Stimulated activated CD4-positive, alpha-beta T cell treated with anti-CD3 and anti-CD28 coated beads, Interleukin-15, amount 100 ng/mL, for 24 hours (primary cell): ENCODE measurements around the gene GSS.
A peak's percentile ranks its signal among the peaks of the same experiment; 100 is the strongest.

Experiments
- DNase-seq: peaks from one replicate; pipeline ENCODE4 v3.0.0-alpha.2; 2020

The GSS gene

DNA sequence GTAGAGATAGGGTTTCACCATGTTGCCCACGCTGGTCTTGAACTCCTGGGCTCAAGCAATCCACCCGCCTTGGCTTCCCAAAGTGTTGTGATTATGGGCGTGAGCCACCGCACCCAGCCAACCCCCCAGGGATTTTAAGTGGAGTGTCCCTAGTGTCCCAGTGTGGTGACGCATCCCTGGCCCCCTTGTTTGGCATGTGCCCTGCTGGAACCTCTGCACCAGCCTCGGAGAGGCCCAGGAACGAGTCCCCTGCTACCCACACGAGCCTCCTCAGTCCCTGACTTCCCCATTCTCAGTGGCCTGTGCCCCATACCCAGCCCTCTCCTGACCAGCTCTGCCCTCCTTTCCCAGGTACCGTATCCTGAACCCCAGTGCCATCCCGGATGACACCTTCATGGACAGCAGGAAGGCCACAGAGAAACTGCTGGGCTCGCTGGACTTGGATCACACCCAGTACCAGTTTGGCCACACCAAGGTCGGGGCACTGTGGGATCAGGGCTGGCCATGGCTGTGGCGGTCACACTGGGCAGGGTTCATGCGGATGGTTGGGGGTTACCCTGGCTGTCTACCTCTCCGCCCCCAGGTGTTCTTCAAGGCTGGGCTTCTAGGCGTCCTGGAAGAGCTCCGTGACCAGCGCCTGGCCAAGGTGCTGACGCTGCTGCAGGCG is 37.3 kb upstream of the GSS start:
- DNase-seq: no peak

DNA sequence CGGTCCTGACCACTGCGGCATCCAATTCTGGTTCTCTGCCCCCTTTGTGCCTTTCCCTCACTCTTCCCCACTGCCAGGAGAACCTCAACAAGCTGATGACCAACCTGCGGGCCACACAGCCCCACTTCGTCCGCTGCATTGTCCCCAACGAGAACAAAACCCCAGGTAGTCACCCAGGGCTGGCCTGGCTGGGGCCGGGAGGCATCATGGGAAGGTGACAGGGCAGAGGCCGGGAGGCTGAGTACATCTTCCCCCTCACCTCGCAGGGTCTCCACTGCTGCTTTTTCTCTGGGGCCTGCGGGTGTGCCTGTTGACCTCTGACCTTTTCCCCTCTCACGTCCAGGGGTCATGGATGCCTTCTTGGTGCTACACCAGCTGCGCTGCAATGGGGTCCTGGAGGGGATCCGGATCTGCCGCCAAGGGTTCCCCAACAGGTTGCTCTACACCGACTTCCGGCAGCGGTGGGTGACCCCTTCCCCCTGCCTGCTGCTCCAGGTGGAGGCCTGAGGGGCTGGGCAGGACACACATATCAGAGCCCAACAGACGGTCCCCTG is 35.1 kb upstream of the GSS start:
- no peak for DNase-seq

DNA sequence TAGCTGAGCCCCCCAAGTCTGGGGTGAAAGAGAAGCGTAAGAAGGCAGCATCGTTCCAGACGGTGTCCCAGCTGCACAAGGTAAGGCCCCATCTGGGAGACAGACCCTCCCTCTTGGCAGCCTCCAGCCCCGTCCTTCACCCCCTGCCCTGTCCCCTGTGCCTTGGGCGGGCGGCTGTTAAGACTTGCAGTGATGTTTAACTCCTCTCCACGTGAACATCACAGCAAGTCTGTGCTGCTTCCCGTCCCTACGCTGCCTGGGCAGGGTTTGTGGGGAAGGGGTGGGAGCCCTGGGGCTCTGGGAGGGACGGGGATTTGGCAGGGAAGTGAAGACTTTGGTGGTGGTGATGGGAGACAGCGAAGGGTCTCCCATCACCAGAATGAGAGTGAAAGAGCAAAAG is 34.6 kb upstream of the GSS start:
- no peak for DNase-seq

DNA sequence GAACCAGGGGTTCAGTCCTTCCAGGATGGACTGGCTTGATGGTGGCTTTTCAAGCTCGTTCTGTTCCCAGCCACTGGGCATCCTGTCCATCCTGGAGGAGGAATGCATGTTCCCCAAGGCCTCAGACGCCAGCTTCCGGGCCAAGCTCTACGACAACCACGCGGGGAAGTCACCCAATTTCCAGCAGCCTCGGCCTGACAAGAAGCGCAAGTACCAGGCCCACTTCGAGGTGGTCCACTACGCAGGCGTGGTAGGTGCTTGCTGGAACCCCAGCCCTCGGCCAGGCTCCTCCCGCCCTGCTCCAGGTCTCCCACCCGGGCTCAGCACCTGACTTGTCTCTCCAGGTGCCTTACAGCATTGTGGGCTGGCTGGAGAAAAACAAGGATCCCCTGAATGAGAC is 34.1 kb upstream of the GSS start:
- DNase-seq: no peak

DNA sequence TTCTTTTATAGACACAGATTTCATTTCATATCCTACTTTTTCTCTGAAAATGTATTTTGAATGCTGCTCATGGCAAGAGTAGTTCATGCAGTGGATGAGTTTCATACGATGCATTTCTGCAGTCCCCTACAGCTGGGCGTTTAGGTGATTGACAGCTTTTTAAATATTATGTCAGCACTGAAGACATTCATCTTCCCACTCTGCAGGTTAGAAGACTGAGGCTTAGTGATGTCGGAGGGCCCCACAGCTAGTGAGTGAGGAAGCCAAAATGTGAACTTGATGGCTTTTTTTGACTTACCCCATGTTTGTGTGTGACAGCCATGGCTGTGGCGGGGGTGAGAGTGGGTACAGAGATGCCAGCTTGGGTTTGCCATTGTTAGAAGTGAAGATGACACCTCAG is 33.5 kb upstream of the GSS start:
- DNase-seq: no peak

DNA sequence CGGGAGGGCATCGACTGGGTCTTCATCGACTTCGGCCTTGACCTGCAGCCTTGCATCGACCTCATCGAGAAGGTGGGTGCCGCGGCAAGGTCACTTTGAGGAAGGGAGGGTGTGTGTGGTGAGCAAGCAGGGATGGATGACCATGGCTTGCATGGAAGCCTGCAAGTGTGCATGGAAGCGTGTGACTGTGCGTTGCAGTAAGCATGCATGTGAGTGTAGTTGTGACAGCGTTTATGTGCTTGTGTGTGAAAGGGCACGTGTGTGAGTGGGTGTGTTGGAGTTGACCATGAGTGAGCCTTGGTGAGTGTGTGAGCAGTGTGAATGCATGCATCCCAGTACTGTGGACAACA is 32.6 kb upstream of the GSS start:
- DNase-seq: no peak

DNA sequence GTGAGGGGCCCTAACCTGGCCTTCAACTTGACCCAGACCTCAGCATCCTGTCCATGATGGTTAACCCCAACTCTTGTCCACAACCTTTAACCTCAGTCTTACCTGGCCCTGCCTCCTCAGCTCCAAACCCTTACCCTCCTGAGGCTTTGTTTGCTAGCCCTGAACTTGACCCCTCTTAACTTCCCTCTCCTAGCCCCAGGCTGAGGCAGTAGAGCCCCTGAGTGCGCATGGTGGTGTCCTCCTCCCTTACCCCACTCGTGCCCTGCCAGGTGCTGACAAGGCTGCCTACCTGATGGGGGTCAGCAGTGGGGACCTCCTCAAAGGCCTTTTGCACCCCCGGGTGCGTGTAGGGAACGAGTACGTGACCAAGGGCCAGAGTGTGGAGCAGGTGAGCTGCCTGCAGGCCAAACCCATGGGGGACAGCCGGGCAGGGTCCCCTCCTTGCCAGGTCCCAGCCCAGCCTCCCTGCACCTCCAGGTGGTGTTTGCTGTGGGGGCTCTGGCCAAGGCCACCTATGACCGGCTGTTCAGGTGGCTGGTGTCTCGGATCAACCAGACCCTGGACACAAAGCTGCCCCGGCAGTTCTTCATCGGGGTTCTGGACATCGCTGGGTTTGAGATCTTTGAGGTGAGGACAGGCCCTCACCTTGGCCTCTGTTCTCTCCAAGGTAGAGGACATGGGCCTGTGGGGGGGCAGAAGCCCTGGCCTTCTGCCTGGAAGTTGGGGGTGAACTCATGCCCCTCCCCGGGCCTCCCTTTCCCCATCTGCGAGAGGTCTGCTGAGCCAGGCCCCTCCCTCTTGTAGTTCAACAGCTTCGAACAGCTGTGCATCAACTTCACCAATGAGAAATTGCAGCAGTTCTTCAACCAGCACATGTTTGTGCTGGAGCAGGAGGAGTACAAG is 31.9 kb upstream of the GSS start:
- no peak for DNase-seq

DNA sequence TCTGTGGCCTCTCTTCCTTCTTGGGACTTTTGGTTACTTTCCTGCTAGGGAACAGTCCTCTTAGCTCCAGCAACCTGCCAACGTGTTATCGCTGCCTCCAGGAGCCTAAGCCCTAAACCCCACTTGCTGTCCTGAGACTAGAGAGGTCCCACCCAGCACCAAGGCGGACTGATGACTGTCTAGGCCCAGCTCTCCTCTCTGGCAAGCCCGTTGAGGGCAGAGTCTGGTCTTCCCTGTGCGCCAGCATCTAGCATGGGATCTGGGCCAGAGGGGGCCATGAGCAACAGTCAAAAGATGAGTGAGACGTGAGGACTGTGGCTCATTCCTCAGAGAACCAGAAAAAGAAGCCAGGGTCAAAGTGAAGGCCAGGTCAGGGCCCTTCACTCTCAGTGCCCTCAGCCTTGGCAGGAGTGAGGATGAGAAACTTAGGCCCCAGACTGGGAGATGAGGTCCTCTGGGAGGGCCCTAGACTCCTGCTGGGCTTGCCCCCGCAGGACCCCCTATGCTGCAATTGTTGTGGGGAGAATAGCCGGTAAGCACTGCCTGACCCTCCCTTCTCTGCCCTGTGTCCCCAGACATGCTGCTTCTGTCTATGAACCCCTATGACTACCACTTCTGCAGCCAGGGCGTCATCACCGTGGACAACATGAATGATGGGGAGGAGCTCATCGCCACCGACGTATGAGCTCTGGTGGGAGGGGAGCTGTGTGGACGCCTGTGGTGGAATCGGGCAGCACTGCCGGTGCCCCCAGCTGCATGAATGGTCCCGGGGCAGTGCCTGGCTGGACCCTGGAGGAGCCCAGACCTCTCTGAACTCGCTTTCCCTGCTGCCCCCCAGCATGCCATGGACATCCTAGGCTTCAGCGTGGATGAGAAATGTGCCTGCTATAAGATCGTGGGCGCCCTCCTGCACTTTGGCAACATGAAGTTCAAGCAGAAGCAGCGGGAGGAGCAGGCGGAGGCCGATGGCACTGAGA is 31.0 kb upstream of the GSS start:
- no peak for DNase-seq

DNA sequence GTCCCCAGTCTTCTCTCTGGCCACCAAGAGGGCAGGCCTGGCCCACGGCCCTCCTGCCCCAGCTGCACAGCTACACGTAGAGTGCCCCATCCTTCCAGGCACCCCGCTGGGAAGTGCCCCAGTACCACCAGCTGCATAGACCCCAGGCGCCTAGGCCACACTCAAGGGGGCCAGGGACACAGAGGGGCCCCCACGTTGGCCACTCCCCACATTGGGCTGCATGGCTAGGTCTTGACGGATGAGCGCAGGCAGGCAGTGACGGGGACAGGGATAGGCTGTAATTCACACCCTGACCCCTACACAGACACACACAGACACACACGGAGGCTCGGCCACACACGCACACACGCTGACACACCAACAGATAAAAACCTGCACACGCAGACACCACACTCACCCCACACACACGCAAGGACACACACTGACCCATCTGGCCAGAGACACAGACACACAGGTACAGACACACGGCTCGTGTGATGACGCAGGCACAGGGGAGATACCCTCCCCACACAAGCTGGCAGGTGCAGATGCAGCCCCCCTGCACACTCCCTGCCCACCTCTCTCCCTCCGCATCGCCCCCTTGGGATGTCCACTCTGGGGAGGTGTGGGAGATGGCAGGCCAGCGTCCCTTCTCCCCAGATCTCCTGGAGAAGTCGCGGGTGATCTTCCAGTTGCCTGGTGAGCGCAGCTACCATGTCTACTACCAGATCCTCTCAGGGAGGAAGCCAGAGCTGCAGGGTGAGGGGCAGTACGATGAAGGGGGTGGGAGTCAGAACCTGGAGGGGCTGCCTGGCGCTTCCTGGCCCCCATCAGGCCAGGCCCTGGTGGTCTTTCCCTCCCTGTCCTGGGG is 30.1 kb upstream of the GSS start:
- DNase-seq: no peak

DNA sequence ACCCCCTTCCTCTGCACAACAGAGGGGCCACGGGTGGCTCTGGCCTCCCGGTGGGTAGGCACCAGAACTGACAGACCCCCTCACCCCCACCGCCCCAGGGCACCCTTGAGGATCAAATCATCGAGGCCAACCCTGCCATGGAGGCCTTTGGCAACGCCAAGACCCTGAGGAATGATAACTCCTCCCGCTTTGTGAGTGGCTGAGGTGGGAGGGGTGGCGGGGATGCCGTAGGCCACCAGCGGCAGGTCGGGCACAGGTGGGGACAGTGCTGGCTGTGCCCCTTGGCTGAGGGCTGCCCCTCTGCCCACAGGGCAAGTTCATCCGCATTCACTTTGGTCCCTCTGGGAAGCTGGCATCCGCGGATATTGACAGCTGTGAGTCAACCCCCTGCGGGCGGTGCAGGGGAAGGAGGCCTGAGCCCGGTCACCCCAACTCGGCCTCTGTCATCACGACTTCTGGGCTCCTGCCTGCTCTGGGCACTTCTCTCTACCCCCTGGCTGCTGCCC is 29.2 kb upstream of the GSS start:
- no peak for DNase-seq

DNA sequence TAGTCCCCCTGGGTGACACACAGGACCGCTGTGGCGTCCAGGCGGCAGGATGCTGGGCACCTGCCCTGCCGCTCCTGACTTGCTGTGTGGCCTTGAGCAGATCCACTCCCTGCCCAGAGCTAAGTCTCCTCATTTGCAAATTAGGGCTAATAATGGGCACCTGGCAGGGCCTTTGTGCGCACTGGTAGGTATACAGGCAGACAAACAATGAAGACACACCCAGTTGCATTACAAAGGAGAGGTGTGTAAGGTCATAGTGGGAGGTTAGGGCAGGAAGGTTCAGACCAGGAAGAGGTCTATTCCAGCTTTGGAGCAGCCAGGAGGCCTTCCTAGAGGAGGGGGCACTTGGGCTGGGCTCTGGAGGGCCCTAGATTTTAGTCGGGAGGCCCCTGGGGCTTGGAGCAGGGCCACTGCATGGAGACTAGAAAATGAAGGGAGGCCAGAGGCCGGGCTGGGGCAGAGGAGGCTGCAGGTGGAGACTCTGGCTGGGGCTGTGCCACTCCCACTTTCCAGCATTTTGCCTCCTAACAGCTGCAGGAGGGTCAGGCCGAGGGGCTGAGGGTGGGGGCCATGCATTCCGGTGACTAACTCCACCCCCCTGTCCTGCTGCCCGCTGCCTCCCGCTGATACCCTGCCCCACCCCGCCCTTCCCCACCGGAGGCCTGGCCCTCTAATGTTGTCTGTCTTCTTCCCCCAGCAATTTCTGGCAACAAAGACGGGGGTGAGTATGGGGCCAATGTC is 28.6 kb upstream of the GSS start:
- DNase-seq: no peak

DNA sequence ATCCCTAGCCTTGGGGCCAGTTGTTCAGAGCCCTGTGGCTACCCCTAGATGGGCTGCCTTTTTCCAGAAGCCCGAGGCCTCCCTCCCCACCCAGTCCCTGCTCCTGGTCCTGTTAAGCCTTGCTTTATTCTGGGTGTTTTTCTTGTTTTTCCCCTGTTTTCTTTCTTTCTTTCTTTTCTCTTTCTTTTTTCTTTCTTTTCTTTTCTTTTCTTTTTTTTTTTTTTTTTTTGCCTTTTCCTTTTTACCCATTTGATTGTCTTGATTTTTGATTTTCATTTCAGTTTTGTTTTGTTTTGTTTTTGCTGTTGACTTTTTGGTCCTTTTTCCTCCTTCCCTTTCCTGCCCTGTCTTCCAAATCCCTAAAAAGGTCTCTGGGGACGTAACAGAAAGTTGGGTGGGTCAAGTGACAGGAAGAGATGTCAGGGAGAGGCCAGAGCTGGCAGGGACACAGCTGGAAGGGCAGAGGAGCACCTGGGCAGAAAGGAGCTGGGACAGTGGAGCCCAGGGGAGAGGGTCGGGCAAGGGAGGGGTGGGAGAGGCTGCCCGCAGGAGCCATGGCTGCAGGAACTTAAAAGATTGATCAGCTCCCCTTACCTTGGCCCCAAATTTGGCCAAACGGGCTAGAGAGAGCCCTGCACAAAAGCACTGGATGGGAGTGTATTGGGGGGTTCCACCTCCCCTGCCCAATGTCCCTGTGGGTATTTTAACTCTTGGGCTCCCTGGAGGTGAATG is 27.6 kb upstream of the GSS start:
- no peak for DNase-seq

DNA sequence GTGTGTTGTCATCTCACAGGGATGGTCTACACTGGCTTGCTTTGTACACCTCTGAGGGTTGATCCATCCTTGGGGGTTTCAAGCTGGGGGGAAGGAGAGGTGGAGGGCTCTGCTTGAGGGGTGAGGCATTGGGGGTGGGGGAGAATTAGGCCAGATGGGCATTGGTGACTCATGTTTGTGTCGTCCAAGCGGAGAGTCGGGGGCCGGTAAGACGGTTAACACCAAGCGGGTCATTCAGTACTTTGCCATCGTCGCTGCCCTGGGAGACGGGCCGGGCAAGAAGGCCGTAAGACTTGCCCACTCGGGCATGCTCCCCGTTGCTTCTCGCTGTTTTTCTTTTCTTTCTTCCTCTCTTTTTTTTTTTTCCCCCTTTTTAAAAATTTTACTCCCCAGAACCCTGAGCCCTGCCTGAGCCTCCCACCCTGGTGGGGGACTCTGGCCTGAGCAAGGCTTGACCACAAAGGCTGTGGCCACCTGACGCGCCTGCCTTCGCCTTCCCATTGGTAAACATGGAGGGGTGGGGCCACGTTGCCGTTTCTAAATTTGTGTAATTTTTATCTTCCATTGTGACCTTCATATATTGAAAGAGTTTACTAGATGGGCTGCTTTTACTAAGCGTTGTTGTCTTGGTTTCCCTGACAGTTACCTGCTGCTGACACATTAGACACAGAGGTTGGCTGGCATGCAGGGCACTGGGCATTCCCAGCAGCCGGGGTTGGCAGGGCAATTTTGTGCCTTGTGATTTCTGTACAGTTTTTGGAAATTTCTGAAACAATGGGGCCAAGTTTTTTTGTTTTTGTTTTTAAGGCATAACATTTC is 26.9 kb upstream of the GSS start:
- DNase-seq: no peak

DNA sequence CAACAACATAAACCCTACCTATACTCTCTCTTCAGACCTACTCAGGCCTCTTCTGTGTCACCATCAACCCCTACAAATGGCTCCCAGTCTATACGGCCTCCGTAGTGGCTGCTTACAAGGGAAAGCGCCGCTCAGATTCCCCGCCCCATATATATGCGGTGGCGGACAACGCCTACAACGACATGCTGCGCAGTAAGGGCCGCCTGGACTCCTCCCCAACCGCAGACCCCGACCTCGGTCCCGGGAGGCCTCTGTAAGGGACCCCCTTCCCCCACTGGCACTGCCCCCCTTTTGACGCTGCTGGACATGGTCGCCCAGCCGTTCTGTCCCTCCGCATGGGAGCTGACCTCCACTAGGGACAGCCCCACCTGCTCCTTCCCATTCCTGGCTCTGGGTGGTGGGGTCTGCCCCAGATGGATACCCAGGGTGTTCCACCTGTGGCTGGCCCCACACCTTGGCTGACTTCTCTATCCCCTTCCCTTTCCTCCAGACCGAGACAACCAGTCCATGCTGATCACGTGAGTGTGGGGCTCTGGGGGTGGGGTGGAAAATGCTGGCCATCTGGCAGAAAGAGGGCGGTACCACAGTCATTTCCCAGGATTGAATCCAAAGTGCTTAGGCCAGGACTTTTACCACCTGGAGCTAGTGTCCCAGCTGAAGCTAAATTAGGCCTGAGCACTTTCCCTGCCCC is 25.1 kb upstream of the GSS start:
- DNase-seq: no peak

DNA sequence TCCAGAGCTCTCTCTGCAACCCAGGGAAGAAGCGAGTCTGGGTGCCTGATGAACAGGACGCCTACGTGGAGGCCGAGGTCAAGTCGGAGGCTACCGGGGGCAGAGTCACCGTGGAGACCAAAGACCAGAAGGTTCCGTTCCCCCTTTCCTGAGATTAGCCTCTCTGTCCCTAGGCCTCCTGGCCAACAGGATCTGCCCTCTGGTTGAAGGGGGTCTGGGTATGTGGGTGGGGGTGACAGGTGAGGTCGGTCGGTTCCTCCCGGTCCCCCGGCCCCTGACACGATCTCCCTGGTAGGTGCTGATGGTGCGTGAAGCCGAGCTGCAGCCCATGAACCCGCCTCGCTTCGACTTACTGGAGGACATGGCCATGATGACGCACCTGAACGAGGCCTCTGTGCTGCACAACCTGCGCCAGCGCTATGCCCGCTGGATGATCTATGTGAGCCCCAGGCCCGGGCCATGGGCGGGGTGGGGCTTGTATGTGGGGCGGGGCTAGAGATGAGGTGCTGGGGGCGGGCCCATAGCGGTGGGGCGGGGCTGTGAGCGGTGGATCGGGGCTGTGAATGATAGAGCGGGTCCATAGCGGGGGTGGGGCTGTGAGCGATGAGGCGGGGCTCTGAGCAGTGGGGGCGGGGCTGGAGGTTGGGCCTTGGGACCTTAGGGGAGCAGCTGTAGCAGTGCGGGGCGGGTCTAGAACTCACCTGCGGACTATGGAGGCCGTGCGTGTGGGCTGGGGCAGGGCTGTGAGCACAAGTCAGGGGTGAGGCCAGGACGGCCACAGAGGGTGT is 24.0 kb upstream of the GSS start:
- peak; percentile 52 for DNase-seq

DNA sequence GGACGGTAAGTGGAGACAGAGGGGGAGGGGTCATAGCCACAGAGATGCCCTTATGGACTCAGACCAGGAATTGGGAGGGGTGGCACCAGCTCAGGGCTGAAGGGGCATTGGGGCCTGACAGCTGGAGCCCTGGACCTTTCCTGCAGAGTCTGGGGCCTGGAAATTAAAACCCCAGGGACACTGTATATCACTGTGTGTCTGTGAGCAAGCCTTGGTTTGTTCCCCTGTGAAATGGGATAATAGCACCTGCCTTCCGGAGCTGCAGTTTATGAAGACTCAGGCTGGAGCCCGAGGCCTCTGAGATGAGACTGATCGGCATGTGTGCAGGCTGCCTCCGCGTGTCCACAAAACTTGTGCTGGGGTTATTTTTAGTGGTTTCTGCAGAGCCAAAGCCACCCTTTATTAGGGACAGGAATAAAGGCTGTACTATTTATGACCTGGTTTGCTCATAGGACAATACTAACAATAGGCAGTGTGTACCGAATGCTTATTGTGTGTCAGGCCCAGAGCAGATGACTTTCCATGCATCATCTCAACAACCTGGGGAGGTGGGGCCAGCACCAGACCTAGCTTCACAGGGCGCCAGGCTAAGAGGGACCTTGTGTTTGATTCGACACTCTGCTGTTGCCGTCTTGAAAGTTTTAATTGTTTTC is 22.6 kb upstream of the GSS start:
- no peak for DNase-seq

DNA sequence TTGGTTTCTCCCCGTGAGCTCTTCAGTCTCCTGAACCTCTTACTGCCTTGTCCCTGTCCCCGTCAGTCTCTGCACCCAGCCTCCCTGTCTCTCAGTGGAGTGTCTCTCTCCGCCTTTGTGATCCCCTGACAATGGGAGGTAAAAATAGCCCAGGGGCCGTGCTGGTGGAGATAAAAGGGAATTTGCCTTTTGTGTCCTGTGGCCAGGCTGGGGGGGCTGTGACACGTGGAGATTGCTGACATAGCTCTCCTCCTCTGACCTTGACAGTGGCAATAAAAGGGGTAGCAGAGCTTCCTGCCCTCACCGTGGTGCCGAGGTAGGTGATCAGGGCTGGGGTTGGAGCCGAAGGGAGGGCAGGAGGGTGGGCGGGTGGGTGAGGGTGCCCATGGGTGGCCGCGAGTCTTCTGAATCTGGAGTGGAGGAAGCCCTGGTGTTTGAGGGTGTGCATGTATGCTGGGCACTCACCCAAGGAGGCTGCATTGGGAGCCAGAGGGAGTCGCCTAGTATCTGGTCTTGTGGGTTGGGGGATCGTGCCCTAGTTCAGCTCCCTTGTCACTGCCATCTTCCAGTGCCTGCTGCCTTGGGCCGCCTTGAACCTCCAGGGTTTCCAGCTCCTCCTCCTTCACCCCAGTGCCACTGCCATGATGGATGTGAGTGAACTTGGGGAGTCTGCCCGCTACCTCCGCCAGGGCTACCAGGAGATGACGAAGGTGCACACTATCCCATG is 21.9 kb upstream of the GSS start:
- no peak for DNase-seq
